Sigmoid colon (tissue), 3 donors: ENCODE data around the gene GADL1.

Experiments used
- CTCF ChIP-seq, 4 experiments: fragments of 450-650 bp in 3 of 4; fragments of 200-600 bp in 1 of 4; IDR thresholded peaks; one replicate each; pipeline ENCODE4 v1.5.1; 2016 to 2019; ENCODE audit warnings: antibody characterized with exemption in 4 of 4, mild to moderate bottlenecking in 3 of 4, moderate library complexity in 2 of 4
- POLR2A ChIP-seq, 2 donors: fragments of 450-650 bp; IDR thresholded peaks; one replicate each; pipeline ENCODE4 v1.6.1; 2016; ENCODE audit warnings: antibody characterized with exemption in 2 of 2, mild to moderate bottlenecking in 2 of 2, moderate library complexity in 2 of 2

- TF ChIP-seq CTCF (IDR thresholded peaks at IDR 0.05) = no peak
- TF ChIP-seq POLR2A (IDR thresholded peaks at IDR 0.05) = no peak
These were observed 206.4 kb downstream of the GADL1 start for GRCh38 chr3:30687930-30688570.
